ENCODE measurements around the gene CPNE8.

The CPNE8 gene

DNA sequence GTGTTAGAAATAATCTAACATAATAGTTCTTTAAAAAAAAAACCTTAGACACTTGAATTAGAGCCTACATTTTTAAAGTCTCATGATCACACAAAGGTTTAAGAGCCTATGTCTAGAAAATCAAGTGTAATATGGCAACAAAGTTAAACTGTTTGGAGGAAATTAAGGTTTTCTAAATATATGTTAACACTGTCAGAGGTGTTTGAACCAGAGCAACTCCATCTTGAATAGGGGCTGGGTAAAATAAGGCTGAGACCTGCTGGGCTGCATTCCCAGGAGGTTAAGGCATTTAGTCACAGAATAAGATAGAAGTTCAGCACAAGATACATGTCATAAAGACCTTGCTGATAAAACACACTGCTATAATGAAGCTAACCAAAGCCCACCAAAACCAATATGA is 12.4 kb downstream of the CPNE8 start:
- DNase-seq: no peak

DNA sequence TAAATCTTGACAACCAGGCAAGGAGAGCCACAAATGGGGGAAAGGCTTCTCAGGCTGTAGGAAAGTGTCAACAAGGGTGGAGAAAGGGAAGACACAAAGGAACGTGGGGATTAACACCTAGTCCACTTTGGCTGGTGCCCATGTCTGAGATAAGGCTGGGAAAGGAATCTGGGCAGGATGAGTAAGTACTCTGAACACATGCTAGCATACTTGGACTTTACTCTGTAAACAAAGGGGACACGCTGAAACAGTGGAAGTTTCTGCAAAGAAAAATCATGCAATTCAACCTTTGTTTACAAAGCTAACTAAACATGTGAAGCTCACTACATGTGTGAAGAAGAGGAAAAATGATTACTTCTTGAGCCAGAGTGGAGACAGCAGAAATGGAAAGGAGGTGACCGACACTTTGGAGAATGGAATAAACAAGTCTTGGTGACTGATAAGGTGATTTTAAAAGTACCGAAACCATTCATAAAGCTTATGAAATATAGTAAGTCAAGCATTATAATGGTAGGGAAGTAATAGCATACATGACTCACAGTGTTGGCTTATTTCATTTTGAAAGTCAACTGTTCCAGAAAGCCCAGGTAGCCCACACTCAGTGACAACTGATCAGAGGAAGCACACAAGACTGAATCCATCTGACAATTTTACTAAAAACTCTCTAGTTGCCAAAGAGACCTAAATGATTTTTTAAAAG is 13.2 kb downstream of the CPNE8 start:
- no peak for DNase-seq

DNA sequence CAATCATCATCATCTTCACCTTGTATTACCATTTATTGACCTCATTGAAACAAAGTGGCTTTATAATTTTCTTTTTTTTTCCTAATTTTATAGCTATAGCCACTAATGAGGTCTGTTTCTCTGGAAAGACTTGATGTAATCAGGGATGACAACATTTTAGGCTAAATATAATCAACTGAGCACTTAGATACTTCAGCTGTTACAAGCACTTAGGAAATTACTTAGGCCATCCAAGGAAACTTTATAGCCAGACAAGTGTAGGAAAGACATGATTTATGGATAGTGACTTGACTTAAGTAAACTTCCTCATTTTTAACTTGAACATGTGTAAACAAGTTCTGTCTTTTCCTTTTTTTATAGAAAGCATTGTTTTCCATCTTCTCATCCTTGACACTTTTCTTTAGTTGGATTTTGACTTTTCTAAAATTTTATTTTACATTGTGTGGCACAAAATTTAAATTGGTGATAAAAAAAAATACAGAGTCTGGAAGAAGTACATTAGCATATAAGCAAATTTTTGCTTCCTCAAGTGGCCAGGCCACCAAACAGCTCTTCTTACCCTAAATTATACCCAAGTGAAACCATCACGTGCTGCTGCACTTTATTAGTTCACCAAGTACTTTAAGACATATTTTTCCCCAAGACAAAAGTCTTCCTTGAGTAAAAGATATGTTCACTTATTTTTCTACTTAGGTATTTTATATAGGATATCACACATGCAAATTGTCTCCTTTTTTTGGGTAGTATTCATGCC is 15.1 kb downstream of the CPNE8 start:
- DNase-seq: no peak

DNA sequence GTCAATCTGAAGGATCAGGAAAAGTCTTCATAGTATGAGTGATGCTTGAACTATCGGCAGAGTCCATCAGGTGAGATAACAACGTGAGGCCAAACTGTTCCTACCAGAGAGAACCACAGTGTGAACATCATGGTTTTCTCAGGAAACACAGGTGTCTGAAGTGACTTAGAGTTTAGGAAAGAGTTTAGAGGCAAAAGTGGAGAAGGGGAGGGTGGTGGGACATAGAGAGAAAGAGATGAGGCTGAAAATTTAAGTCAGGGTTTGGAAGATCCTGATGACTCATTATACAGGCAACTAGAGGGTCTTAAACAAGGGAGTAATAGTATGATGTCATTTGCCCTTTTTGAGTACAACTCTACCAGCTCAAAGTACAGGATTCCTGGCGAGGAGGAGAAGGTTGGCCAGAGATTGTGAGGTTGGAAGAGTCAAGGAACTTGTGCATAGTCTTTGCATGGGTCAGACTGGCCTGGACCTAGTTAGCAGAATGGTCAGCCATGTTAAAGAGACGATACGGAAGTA is 16.0 kb downstream of the CPNE8 start:
- DNase-seq: no peak

DNA sequence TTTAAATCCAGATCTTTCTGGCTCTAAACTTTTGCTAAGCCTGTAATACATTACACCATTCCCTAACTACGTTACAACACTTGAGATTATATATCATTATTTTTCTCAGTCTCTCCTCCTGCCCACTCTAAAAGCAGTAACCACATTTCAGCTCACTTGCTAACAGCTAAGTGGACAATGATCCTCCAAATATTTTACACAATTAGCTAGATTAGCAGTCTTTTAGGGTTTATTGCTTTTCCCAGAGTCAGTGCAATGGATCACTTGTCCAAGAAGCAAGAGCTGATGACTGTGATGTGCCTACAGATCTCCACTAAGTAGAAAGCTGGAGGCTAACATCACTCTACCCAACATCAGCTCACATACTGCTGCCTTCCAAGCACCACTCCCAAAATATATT is 17.6 kb downstream of the CPNE8 start:
- DNase-seq: no peak

DNA sequence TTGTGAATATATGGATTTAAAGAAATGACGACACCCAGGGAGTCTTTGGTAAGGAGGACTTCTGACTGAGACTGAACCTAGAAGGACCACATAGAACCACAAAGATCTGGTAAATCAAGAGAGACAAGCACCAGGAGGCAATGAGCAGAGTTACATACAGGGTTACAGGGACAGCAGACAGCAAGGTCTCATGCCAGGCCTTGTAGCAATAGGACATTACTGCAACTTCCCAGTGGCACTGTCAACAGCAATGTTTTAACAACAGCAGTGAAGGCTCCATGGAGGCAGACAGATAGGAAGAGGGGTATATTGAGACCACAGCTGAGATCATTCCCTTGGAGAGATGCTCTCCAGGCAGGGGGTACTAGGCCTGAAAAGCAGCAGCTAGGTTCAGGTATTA is 18.5 kb downstream of the CPNE8 start:
- DNase-seq: no peak

DNA sequence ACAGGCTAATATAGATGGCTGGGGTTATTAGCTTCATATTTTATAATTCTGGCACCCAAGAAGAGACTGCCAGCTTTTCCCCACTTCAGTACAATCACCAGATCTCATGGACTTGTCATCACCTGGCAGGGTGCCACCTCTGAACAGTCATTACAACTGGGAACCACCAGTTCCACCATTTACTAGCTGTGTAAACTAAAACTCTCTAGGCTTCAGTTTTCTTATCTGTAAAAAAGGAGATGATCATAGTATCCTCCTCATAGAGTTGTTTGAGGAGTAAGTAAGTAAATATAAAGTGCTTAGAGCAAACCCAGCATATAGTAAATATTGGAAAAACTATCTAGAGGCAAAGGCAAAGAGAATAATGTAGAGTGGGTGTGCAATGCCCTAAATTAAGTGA is 19.3 kb downstream of the CPNE8 start:
- no peak for DNase-seq

DNA sequence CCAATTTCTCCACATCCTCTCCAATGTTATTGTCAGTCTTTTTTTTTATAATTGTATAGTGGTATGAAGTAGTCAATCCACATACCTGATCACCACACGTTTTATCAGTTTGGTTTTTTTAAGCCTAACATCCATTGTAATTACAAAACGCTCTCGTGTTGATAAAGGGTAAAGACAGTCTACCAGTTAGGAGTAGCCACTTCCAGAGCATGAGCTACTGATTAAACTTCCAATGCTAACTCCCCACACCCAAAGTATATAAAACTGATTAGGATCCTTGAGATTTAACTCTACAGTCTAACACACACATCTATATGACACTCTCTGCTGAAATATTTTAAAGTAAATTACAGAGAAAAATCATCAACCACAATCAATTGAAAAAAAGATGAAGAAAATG is 20.7 kb downstream of the CPNE8 start:
- no peak for DNase-seq

DNA sequence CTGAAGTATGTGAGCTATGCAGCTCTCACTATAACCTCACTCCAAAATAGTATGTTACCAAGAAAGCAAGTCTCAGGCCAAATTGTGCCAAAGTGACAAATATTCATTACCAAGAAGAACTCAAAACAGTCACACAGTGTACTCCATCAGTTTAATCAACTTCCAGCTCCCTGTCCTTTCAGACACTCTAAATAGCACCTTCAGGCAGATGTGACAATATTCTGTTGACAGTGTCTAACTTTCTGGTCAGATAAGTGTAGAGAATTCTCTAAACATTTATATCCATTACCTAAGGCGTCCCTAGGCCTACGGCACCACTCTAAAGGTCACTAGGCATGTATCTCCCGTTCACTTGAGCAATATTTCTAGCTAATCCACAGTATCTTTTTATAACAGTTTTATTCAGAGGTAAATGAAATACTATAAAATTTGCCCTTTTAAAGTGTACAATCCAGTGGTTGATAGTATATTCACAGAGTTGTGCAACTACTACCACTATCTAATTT is 21.7 kb downstream of the CPNE8 start:
- no peak for DNase-seq

DNA sequence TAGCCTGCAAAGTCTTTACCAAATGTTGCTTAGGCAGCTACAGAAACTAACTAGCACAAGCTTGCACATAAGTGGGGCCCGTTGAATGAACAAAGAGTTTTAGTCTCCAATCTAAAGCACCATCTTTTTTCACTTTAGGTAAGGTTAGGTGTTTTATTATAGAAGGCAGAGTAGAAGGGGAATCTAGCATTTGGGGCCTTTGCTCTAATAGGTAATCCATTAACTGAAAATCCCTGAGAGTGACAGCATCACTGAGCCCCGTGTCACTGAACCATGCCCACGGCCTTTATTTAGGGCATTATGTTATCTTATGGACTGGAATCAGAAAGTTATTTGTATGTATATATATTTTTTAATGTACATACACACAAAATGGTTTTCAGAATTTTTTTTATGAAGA is 25.1 kb downstream of the CPNE8 start:
- no peak for DNase-seq

DNA sequence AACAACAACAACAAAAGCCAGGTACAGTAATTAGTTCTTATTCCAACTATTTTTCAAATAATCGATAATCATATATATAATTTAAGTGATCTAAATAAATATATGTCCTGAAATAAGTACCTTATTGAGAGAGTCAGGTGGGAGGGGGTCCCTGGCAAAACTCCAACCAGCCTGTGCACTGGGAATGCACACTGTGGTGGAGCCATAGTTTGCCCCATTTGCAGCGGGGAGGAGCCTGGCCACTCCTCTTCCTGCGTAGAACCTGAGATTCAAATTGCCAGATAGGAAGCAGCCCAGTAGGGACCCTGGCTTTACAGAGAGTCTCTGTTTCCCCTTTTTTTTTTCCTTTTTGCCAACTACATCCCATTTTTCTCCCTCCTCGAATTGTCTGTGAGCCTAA is 26.4 kb downstream of the CPNE8 start:
- no peak for DNase-seq

DNA sequence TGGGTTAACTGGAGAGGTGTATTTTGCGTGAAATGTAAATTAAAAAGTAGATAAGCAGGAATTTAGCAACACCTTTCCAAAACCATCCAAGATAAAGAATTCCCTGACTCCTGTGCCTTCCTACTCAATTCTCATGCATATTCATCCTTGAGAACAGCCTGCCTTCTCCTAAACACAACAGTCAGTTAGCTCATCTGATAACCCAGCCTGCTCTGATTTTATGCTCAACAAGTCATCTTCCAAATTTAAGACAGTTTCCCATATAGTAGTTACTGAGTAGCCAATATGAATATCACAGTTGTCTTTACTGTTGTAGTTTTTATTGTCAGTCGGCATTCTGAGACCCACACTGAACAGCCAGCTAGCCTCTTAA is 27.1 kb downstream of the CPNE8 start:
- DNase-seq: no peak

DNA sequence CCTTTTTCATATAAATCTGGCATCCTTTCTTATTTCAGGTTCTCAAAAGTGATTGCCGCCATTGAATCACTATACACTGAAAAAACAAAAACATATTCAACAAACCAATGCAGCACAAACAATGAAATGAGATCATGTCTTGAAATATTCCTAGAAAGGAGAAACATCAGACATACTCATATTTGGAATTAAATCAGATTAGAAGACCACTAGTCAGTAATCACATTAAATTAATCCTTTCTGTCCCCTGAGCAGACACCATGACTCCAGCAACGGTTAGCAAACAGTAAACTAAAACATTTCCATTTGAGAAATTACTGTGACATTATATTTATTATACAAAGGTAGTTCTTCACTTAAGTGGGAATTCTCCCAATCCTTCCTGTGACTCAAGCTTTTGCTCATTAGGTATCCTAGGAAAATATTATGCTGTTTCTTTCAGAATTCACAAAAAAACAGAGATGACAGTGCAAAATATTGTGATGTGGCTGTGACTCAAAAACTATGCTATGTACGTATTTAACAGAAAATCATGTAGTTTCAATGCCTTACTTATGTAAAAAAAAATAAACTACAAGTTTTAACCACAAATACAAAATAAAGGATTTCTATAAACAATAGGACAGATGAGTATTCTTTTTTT is 29.7 kb downstream of the CPNE8 start:
- no peak for DNase-seq

DNA sequence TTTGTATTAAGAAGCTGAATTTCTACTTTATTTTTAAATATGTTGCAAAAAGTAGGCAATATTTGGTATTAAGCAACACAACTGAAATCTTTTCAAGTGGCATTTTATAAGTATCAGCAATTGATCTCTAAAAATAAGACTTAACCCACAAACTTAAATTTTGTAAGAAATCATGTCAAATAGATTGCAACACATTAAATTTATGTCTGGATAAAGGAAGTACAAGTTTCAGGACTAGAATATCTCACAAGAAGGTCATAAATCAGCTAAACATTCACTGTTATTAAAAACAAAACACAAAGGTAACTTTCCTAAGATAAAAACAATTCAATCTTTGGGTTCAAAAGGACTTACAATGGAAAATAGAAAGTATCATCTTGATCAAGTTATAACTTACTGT is 32.8 kb downstream of the CPNE8 start:
- DNase-seq: no peak

DNA sequence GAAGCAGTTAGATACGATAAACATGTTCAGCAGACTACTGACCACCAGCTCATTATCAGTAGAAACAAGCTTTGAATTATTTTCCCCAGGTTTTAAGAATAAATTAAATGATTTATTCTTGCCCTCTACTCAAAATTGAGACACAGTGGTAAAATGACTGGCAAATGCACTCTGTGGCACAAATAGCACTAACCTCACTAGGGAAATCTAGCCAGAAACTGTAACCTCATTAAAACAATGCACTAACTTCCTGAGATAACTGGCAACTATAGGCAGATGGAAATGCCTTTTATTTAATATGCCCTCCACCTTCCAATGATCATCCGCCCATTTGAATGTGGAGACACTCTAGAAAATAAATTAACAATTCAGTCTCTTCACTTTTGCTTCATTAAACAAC is 33.2 kb downstream of the CPNE8 start:
- DNase-seq: no peak

DNA sequence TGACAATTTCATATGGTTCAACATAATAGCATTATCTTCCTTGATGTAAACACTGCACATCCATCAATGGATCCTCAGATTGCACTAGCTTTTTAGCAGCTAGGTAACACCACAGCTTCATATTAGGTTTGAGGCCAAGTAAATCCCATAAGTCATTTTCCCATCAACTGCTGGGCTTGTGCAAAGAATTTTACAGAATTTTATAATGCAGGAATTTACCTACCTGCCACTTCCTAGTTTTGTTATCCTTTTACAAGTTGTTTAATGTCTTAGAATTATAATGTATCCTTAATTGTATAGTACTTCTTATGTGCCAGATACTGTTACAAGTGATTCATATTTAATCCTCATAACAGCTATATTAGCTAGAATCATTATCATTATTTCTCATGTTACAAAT is 36.4 kb downstream of the CPNE8 start:
- DNase-seq: no peak

DNA sequence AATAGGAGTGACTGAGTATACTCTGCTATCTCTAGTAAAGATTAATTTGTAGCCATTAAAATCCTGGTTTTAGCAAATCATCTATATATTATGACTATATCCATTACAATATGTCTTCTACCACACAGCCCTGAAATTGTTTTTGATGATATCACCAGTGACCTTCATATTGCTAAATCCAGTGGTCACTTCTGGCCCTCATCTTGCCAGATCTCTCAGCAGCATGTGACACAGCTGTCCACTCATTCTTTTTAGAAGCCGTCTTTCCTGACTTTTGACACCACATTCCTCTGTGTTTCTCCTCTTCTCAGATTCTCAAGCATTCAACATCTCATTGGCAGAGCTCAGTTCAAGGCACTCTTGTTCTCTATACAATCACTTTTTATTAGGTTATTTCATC is 54.9 kb downstream of the CPNE8 start:
- no peak for DNase-seq

DNA sequence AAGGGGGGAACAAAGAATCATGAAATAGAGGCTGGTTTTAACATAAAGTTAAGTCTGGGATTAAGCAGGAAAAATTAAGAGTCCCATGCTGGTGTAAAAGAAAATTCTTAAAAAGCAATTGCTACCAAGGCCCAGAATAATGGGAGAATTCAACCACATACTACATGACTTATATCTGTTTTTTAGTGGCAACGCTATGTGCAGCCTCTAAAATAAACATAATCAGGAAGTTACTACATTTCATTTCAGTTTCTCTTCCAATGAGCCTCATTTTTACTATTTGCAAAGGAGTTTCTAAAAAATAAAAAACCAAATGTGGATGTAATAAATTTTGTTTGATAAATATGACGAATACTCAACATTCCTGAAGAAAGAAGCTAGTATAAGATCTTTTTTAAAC is 58.1 kb downstream of the CPNE8 start:
- no peak for DNase-seq

DNA sequence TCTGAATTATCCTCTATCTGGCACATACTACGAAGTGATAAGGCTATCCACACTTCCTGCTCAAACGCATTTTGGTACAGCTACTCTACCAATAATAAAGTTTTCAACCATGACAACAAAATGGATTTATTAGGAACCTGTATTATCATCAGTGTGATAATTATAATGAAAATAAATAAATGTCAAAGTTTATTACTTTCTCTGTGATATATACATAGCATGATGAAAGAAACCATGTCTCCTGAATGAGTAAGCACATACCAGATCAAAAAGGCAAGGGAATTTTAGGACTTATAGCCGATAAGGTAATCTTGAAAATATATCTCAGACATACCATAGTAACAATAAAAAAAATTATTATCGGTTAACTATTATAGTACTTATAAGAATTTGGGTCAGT is 61.1 kb downstream of the CPNE8 start:
- no peak for DNase-seq

DNA sequence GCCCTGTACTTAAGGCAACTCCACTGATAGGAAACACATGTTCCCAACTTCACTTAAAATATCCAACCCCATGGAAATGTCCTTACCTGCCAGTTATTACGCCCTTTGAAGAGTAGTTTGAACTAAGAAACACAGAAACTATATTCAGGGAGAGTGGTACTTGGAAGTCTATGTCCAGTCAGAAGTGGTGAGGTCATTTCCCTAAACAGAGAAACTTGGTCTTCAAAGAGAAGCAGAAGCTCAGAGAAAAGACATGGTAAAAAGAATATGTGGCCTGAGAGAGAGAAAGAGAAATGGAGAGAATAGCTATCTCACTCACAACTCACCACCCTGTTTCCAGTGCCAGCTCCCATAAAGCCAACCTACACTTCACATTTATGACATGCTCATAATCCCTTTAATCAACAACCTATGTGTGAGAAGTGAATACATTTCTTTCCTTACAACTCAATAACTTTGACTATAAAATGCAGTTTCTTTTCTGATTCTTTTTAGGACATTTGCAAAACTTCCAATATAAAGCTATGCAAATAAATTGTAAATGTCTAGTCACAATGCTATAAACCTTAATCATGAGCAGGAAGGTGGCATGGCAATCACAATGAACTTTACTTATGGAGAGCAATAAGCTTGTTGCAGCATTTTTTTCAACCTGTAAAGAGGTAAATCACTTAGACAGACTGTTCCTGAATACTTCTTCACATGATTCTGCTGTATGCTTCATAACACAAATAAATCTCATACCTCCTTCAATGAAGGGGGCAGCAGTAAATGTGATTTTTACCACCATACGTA is 67.1 kb downstream of the CPNE8 start:
- no peak for DNase-seq

DNA sequence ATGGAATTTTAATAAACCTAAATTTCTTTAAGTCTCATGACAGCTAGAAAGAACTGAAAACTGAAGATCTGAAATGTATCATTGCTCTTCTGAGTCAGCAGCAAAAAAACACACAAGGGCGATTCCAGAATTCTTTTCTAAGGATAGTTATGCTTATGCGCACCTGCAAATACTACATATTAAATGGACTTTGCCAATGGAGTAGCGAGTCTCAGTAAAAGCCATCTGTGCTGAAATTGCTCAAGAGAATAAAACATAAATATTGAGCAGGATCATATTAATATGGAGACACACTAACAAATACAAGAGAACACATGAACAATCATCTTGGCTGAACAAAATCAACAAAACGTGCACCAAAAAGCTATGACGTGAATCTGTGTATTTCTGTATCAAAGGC is 73.7 kb downstream of the CPNE8 start:
- no peak for DNase-seq

DNA sequence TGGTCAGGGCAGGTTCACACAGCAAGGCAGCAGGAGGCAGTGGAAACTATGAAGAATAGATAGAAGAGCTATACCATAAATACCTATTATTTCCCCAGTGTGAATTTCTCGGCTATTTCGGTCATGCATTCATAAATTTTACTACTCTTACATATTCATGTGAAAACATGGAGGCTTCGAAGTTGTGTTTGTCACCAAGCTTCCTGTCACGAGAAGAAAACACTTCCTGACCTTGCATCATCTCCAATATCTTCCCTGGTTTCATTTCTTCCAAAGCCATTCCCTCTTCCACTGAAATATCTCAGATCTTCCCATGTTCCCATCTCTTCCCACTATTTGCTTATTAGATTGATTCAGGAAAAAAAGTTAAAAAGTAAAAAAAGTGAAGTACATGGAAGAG is 80.4 kb downstream of the CPNE8 start:
- DNase-seq: no peak

DNA sequence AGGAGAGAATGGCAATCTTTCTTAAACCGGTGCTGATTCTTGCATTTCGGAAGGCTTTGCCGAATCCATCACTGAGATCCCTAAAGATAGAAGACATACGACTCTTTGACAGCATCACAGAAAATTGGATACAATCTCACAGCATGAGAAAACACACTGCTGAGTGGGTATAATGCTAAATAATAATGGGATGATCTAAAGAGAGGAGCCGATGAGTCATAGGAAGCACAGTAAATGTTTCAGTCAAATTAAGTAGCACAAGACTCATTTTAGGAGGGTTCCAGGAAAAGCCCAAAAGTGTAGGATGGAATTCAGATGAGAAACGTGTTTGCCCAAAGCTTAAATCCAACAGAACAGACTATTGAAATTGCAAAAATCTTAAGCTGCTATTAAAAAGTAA is 81.7 kb downstream of the CPNE8 start:
- DNase-seq: no peak
